ENCODE results near the gene GSK3A.

Gene GSK3A

GRCh38 chr19:42235181-42235580 is 7.2 kb downstream of the GSK3A start:
- TF ChIP-seq ARNTL (CRISPR knock-in tag; IDR thresholded peaks at IDR 0.05; ENCODE audit: borderline replicate concordance, low read depth) (no peak), TCF4 (CRISPR knock-in tag; IDR thresholded peaks at IDR 0.05; ENCODE audit: borderline replicate concordance) (no peak), ZNF565 (CRISPR knock-in tag; conservative IDR thresholded peaks at IDR 0.05; ENCODE audit: low read depth) (no peak), ISL1 (CRISPR knock-in tag; IDR thresholded peaks at IDR 0.05) (no peak), ESRRG (CRISPR knock-in tag; IDR thresholded peaks at IDR 0.05) (no peak), CREB5 (CRISPR knock-in tag; IDR thresholded peaks at IDR 0.05; ENCODE audit: low read depth) (no peak), SNAI2 (CRISPR knock-in tag; IDR thresholded peaks at IDR 0.05) (no peak), TSHZ2 (CRISPR knock-in tag; IDR thresholded peaks at IDR 0.05) (no peak), ZNF70 (CRISPR knock-in tag; IDR thresholded peaks at IDR 0.05) (no peak)
- ATAC-seq: no peak

GRCh38 chr19:42234364-42234763 is 8.0 kb downstream of the GSK3A start:
- no peak for ATAC-seq
- no peak for TF ChIP-seq RARB (CRISPR knock-in tag; IDR thresholded peaks at IDR 0.05)
- TF ChIP-seq CSRNP3 (CRISPR knock-in tag; IDR thresholded peaks at IDR 0.05): no peak
- no peak for TF ChIP-seq TSHZ2 (CRISPR knock-in tag; IDR thresholded peaks at IDR 0.05)
- no peak for TF ChIP-seq ARNTL (CRISPR knock-in tag; IDR thresholded peaks at IDR 0.05; ENCODE audit: borderline replicate concordance, low read depth)
- TF ChIP-seq CSDC2 (CRISPR knock-in tag; IDR thresholded peaks at IDR 0.05): no peak
- TF ChIP-seq ZNF565 (CRISPR knock-in tag; conservative IDR thresholded peaks at IDR 0.05; ENCODE audit: low read depth): no peak
- TF ChIP-seq CREB5 (CRISPR knock-in tag; IDR thresholded peaks at IDR 0.05; ENCODE audit: low read depth): no peak

- ATAC-seq: no peak
- TF ChIP-seq ESRRG (CRISPR knock-in tag; IDR thresholded peaks at IDR 0.05) (no peak), SNAI2 (CRISPR knock-in tag; IDR thresholded peaks at IDR 0.05) (no peak), CSRNP3 (CRISPR knock-in tag; IDR thresholded peaks at IDR 0.05) (no peak), CSDC2 (CRISPR knock-in tag; IDR thresholded peaks at IDR 0.05) (no peak), PATZ1 (CRISPR knock-in tag; IDR thresholded peaks at IDR 0.05; ENCODE audit: borderline replicate concordance) (no peak), ARNTL (CRISPR knock-in tag; IDR thresholded peaks at IDR 0.05; ENCODE audit: borderline replicate concordance, low read depth) (no peak), CREB5 (CRISPR knock-in tag; IDR thresholded peaks at IDR 0.05; ENCODE audit: low read depth) (no peak), ZC3H10 (CRISPR knock-in tag; IDR thresholded peaks at IDR 0.05) (no peak), ZNF565 (CRISPR knock-in tag; conservative IDR thresholded peaks at IDR 0.05; ENCODE audit: low read depth) (no peak), PPARA (CRISPR knock-in tag; IDR thresholded peaks at IDR 0.05; ENCODE audit: borderline replicate concordance) (no peak), POU6F1 (CRISPR knock-in tag; IDR thresholded peaks at IDR 0.05; ENCODE audit: borderline replicate concordance, low read depth) (no peak), BACH2 (CRISPR knock-in tag; IDR thresholded peaks at IDR 0.05; ENCODE audit: borderline replicate concordance) (no peak), TCF4 (CRISPR knock-in tag; IDR thresholded peaks at IDR 0.05; ENCODE audit: borderline replicate concordance) (no peak), ZNF8 (CRISPR knock-in tag; IDR thresholded peaks at IDR 0.05) (no peak), ISL1 (CRISPR knock-in tag; IDR thresholded peaks at IDR 0.05) (no peak)
Measured at GRCh38 chr19:42233678-42234292, 8.6 kb downstream of the GSK3A start.
